Stimulated activated CD8-positive, alpha-beta memory T cell treated with anti-CD3 and anti-CD28 coated beads, Interleukin-12 subunit alpha, Interleukin-12 subunit beta, amount 100 ng/mL, for 24 hours (primary cell): ENCODE data around the gene NAA20.
"Not testable (repeated sequence)": the region's sequence is repeated elsewhere in the genome, so short reads cannot be mapped to it uniquely, and the experiment has no call there.

Experiments
- DNase-seq: peaks from one replicate; pipeline ENCODE4 v3.0.0-alpha.2; 2020; ENCODE audit errors: extremely low read depth

Gene NAA20

DNA sequence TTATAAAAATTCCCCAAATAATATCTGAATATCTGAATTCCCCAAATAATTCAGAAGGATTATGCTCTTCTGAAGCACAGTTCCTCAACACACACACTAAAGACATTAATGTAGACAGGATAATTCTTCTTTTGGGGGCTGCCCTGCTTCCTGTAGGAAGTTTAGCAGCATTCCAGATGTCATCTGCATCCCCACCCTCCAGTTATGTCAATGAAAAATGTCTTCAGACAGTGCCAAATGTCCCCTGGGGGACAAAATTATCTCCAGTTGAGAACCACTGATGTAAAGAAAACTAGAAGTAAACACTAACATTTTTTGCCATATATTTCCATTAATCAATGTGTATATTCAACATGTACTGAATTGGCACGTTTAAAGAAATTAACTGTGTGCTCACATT lies 25.9 kb upstream of the NAA20 start:
- no peak for DNase-seq

DNA sequence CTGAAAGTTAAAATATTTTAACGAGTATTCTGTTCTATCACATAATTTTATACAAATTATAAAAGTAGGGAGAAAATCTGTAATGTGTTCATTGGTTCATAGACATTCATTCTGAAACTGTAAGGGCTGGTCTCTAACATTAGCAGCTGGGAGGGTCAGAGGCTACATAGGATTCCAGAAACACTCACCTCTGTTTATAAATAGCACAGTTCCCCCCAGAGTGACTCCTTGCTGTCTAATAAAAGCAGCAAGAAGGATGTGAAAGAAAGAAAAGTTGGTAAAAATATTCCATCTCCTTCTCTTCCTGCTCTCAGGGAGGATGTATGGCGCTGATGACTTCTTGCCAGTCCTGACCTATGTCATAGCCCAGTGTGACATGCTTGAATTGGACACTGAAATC lies 25.3 kb upstream of the NAA20 start:
- DNase-seq = no peak

DNA sequence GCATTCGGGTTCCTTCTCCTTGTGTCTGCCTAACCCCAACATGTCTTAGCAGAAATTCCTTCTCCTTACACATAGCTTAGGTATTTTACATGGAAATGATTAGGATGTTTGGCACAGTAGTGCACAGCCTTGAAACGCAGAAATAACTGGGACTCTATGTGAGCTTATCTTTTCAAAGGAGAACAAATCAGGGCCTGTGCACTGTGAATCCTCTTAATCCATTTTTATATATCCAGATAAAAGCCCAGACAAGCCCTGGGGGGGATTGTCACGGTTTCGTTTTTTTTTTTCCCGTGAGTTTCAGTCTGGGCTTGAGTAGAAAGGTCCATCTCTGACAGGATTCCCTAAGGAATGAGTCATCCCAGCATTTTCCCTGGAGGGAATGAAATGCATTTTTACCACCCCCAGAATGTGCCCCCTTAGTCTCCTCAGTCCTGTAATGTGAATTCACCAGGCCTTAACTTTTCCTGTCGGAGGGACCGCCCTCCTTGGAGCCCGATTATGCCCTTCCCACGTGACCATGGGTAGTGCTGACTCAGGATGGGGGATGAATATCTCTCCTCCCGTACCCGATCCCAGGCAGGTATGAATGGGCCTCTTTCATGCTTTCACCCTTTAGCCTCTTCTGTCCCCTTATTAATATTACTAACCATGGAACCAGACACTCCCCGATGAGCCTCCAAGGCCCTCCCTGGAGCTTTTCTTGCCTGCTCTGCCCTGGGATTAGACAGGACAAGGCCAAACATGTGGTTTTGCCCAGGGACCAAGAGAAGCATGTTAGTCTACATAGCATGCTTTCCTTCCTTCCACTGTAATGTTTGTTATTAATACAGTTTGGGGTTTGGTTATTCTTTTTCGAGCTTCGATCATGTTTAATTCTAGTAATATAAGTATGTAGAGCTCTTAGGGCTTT lies 23.9 kb upstream of the NAA20 start:
- DNase-seq = no peak

DNA sequence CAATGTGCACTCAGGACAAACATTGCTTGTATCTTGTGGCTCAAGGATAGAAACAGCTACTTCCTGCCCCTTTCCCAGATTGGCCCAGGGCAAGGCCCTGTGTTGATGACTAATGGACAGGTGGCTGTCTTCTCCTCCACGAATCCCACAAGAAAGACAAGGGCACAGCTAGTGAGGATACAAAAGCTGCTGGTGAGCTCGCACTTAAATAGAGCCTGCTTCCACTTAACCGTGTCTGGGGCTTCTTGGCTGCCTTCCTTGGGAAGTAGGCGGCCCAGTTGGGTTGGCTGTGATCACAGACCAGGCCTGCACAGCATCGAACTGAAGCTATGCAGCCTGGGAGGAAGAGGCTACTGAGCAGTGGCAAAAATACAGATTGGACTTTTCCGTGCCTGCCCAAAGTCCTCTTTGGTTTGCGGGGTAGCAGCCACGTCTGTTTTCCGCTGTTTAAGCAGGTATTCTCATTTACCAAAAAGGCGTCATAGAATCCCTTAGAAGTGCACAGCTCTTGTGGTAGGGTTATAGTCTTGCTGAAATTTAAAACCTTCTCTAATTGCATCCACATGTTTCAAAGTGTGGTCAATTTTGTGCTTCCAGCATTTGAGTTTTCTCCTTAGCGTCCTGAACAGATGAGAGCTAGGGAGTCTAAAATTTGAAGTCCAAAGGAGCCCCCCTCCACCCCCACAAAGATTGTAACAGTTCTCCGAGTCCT lies 23.0 kb upstream of the NAA20 start:
- no peak for DNase-seq

DNA sequence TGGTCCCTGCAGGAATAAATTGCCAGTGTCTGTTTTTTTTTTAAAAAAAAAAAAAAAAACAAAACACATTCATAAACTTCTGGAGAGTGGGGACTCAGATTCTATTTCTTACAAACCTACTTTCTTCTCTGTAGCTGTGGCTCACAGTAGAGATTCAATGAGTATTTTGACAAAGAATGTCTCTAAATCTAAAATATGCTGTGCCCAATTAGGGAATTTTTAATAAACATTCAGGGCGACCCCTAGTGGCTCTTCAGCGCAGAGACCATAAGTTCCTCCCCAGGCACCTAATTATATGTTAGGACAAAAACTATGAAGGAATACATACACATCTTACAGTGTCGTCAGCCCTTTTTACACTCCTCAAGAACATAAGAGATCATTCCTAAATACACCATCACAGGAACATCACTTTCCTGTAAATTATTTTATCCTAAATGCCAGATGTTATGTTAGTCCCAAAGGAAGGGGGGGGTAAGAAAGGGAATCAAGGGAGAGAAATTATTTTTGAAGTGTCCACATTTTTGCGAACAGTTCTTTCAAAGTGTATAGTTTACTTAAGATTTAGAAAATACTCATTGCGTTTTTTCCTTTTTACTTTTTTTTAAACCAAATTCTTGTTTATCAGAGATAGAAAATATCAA lies 21.8 kb upstream of the NAA20 start:
- DNase-seq = no peak

DNA sequence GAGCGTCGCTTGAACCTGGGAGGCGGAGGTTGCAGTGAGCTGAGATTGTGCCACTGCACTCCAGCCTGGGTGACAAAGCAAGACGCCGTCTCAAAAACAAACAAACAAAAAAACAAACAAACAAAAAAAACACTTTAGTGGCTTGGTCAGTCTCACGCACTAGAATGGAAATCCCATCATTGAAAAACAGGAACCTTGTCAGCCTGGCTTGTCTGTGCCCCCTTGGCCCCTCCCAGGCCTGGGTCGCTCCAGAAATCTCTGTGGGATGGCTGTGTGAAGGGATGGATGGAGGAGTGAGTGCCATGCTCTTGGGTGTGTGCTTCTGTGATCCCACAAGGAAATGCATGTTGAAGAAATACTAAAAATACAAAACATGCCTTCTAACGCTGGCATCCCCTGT lies 20.9 kb upstream of the NAA20 start:
- DNase-seq = no peak

DNA sequence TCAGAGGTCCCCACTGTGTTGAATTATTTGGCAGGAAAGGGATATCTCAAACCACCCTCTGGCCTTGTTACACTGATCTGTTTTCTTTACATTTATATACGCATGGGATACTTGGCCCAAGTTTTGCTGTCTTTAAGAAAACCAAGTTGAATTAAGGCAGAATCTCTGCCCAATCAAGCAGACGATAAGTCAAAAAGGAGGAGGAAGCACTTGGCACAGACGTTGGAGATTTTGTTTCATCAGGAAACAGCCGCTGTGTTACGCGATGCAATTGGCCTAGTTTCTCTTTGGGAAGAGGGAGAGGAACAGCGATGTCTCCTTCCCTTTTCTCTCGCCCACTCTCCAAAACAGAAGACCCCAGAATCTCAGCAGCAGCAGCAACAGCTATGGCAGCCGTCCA lies 20.2 kb upstream of the NAA20 start:
- DNase-seq = no peak

DNA sequence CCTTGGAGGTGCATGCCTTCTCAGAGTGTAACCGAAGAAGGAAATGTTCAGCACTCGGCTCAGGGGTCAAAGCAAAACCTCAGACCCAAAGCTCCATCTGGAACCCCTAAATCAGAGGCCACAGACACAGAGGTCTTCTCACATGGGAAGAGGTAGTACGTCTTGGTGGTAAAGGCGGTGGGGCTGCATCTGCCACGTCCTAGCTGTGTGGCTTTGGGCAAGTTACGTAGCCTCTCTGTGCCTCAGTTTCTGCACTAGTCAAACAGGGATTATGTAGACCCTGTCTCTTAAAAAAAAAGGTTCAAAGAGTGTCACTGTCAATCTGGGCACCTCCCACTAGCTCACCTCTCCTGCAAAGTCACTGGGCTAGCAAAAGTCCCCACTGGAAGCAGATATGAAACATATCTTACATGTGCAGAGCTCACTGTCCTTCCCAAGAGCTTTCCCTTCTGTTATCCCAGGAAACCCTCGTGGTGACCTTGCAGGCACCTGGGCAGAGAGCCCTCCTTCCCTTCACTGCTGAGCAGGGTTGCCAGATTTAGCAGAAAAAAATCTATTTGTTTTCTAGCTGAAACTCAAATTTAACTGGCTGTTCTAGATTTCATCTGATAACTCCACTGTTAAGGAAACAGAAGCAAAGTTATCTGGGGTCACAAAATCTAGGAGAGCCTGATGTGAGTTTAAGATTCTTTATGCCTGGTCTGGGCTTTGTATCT lies 18.0 kb upstream of the NAA20 start:
- DNase-seq = no peak

DNA sequence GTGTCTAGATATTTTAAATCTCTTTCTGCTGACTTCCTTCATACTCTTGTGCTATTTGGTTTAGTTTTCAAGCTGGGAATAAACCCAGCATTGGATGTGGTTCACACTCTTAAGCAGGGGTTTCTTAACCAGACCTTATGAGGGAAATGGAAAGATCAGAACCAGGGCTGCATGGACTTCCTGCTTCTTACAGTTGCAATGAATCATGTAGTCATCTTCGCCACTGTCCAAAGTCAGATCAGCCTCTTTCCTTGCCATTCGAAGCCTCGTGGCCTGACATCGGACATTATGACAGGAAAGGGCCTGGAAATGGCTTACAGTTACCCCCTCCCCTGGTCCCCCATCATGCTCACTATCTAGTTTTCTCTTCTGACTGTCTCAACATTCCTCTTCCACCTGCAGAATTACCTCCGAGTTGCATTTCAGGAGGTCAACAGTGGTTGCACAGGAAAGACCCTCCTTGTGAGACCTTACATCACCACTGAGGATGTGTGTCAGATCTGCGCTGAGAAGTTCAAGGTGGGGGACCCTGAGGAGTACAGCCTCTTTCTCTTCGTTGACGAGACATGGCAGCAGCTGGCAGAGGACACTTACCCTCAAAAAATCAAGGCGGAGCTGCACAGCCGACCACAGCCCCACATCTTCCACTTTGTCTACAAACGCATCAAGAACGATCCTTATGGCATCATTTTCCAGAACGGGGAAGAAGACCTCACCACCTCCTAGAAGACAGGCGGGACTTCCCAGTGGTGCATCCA lies 16.8 kb upstream of the NAA20 start:
- DNase-seq = no peak

DNA sequence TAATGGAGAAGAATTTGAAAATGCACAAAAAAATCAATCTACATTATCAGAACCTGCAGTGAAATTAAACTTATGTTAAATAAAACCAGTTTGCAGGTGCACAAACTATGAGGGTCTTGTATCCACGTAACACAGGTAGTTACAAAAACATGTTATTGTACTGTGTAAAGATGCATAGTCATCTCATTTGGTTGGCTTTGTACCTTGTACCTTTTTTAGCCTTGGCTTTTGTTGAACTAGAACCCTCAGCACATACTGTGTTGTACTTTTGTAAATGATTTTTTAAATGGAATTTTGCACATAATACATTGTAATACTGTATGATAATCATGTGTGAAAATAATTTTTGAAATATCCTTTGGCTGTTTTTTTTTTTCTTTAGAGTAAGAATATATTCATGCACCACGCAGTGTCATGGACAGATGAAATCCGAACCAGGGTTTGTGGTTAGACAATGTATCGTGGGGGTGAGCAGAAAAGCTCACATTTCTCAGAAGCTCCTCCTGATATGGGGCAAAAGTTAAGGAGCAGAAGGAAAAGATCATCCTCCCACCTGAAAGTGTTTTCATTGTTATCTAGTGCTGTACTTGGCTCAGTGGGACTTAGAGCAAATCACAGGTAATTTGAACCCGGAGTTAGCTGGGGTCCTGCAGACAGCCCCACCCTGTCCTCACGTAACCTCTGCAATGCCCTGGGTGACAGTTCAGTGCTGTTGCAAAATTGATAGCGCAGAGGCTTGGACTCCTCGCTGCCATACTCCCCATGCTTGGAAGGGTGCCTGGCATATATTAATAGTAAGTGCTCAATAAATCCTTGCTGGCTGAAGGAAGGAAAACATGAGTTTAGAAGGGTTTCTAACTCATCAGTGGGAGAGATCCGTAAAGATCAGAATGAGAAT lies 14.8 kb upstream of the NAA20 start:
- no peak for DNase-seq

DNA sequence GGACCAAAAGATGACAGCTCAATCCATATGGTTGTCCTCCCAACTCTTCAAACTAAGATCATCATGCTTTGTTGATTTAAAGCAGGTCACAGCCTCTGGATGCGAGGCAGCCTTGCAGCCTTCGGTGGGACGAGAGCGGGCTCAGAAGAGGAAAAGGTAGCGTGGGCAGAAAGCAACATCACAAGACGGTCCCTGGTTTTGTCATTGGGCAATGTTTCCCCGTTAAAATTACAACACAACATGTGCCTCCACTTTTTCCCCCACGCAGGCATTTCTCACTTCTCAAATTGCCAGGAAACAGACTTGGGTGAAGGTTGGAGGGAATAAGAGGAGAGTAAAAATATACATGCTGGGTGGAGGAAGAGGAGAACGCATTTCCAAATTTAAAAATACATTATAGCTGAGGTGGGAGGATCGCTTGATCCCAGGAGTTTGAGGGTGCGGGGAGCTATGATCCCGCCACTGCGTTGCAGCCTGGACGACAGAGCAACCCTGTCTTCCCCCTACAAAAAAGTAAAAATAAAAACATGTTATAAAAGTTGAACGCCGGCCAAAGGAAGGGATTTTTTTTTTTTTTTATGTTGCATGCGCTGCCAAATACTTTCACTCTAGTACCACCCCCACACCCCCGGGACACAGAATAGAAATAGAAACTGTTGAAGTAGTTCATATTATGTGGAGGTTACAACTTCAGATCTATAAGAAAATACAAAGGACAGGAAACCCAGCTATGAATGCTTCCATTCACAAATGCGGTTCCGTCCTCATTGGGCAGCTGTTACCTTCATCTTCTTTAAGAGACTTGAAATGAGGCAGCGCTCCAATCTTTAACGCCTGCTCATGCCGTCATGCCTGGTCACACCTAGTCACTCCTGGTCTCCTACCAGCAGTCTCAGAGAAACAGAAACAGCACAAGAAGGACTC lies 13.9 kb upstream of the NAA20 start:
- no peak for DNase-seq

DNA sequence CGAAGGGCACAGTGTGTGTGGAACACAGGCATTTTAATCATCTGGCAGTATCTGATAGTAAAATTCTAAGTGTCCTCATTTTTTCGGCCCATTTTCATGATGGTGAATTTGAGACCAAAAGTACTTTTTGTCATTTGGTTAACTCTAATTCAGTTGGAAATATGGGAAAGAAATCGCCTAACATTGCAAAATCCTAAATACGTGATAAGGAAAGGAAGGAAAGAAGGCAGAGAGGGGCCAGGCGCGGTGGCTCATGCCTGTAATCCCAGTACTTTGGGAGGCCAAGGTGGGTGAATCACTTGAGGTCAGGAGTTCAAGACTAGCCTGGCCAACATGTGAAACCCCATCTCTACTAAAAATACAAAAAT lies 13.2 kb upstream of the NAA20 start:
- DNase-seq = not testable (repeated sequence)

DNA sequence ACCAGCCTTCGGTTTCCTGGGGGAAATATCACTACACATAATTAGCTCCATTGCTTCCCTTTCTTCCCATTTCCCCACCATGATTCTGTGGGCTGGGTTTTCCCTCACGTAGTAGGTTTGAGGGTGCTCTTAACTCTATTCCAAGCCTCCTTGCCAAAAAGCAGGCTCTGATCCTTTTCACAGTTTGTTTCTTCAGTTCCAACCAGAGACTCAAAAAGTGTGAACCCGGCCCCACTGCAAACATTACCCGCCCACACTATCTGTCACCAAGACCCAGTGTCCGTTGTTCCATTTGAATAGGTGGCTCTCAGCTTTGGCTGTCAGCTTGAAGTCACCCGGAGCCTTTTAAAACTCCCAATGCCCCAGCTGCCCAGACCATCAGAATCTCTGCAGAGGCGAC lies 11.8 kb upstream of the NAA20 start:
- no peak for DNase-seq

DNA sequence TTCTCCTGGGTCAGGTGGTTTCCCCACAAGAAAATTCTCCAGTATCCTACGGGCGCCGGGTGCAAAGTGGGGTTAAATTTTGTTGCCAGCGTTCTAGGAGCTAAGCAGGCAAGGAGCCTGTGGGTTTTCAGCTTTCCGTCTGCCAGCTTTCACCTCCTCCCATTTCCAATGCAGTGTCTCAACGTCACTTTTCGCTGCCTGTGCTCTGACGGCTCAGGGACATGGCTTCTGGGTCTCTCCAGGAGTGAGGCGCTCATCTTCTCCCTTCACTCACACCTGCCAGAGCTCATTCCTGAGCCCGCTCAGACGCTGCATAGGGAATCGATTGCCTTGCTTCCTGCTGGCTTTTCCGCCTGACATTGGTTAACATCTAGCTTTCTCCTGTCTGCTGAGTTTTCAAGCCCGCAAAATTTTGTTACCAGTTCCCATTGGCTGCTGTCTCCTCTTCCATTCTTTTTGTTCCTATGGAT lies 7.3 kb upstream of the NAA20 start:
- DNase-seq = no peak

DNA sequence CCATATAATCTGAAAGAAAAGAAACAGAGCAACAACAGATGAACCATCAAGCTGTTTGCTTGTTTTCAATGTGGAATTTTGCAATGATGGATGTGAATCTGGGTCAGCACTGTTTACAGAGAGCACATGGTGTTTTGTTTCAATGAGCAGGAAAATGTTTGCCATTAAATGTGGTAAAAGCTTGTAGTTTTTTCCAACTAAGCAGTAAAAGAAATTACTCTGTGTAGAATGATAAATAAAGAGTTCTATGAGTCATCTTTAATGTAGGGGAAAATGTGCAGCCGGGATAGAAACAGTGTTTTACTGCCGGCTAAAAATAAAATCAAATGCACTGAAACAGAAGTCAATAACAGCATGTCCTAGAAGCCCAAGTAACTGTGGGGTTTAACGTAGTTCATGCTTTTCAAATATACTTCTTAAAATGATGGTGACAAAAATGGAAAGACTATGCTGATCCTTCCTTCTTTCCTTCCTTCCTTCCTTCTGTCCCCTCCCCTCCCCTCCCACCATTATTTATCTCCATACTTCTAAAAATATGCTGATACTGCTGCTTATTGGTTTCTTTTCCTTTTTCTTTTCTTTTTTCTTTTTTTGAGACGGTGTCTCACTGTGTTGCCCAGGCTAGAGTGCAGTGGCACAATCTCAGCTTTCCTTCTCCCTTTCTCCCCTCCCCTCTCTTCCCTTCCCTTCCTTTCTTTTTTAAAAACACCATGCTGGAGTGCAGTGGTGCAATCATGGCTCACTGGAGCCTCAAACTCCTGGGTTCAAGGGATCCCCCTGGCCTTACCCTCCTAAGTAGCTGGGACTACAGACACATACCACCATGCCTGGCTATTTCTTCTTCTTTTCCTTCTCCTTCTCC lies 6.3 kb upstream of the NAA20 start:
- no peak for DNase-seq

DNA sequence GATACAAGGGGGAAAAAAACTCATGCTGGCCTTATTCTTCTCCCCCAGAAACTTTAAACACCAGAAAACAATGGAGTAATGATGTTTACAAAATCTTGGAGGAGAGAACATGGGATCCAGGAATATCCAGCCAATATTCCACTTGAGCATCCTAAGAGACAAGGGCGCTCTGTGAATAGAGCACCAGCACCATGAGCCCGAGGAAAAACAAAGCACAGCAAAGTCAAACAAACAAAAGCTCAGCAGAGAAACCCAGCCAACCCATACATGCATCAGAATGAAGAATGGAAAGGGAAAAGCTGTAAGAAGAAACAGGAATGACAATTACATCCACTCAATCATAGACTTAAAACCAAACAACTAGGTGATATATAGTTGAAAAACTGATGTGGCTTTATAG lies 4.6 kb upstream of the NAA20 start:
- no peak for DNase-seq

DNA sequence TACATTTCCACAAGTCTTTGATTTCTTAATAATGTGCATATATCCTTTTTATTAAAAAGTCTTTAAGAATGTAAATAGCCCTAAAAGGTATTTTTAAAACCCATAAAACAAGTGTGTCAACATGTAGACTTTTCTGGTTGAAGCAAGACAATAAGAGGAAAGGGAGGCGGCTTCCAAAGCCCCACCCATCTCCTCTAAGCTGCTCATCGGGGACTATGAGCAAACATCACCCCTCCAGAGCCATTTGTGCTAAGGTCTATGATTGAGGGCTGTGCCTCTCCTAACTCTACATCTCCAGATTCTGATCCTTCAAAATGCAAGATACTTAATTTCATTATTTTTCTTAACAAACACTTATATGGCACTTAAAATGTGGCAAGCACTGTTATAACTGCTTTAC lies 2.5 kb upstream of the NAA20 start:
- no peak for DNase-seq

DNA sequence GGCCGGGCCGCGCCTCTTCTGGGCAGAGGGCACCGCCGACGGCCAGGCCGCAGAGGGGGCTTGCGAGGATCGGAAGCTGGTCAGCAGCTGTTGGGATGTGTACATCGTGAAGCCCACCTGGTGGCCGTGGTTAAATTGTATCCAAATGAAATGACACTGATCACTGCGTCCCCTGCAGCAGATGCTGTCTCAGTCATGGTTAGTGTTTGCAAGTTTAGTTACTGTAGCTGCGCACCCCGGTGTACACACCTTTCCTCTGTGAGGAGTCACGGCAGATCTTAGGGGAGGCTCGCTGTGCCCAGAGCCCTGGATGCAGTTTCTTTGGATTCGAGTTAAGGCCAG lies 653 bp downstream of the NAA20 start:
- DNase-seq = no peak
